DMS 273 (cell line): Measurements from ENCODE around the gene UBA5.

Source experiments
- DNase-seq: peaks from one replicate; lab custom pipeline; 2025; ENCODE audit not compliant: unreplicated experiment; lab: John Stamatoyannopoulos, UW

Gene UBA5

DNA sequence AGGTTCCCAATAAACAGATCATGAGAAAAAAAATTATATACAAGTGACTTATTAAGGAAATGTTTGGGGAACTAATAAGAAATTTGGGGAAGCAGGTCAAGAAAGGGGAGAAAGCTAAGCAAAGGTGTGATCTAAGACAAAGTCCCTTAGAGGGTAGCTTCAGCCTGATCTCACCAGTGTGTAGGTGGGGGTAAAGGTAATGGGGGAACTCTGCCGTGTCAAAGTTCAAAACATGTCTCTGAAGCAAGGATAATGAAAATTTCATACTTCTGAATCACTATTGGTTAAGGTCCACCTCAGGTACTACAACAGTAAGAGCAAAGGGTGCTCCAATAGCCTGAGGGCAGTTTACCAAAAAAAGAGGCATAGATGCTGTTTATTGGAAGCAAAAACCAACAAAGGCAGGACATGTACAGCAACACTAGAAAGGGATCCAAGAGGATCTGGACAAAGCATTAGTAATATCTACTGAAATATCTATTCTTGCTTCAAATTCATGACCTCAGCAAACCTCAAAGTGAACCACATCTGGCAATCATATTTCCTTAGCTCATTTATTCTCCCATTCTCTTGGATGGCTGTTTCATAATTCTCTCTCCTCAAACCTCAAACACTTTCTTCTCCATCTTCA lies 7.4 kb upstream of the UBA5 start:
- no peak for DNase-seq

DNA sequence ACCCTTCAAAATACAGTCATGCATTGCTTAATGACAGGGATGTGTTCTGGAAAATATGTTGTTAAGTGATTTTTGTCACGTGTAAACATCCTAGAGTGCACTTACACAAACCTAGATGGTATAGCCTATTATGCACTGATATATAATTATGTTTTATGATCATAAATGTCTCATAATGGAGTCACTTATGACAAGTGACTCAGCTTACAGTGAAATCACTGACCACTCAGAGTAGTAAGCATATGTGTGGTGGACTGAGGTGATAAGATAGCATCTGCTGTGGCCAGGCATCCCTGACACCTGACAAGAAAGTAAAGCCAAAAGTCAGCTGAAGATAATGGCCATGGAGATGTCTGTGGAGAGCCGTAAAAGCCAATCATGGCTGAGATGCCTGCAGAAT lies 5.9 kb upstream of the UBA5 start:
- DNase-seq = no peak

GRCh38 chr3:132654721-132655120 lies 5.4 kb upstream of the UBA5 start:
- no peak for DNase-seq

DNA sequence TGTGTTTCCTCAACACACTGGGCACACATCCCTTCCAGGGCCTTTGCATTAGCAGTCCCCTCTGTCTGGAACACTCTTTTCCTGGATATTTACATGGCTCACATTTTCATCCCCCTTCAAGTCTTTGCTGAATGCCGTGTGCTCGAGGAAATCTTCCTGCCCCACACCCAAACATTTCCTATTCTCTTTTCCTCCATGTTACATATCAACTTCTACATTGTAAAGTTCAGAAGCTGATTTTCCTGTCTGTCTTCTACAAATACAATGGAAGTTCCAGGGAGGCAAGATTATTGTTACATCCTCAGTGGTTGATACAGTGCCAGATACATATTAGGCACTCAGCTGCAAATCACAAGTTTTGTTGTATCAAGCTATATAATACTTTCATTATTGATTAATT lies 4.7 kb upstream of the UBA5 start:
- DNase-seq = no peak

DNA sequence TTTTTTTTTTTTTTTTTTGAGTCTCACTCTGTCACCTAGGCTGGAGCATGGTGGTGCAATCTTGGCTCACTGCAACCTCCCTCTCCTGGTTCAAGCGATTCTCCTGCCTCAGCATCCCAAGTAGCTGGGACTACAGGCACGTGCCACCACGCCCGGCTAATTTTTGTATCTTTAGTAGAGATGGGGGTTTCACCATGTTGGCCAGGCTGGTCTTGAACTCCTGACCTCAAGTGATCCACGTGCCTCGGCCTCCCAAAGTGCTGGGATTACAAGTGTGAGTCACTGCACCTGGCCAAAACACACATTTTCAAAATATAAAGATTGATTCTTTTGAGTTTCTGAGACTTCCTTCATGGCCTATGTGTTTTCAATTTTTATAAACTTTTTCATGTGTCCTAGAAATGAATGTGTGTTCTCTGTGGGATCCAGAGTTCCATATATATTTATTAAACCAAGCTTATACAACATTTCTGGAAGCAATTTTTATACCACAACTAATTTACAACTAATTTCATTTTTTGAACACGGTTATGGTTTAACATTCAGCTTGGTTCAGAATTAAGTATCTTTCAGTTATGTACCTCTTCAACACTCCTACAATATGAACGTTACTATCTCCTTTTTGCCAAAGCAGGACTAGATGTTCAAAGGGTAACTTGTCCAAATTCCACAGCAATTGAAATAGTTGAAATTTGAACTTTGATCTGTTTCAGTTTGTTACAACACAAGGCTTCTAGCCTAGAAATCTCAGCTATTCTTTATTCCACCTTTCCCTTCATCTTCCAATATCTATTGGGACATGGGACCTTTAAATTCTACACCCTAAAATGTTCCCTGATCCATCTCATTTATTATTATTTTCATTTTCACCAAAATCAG lies 2.0 kb upstream of the UBA5 start:
- no peak for DNase-seq

DNA sequence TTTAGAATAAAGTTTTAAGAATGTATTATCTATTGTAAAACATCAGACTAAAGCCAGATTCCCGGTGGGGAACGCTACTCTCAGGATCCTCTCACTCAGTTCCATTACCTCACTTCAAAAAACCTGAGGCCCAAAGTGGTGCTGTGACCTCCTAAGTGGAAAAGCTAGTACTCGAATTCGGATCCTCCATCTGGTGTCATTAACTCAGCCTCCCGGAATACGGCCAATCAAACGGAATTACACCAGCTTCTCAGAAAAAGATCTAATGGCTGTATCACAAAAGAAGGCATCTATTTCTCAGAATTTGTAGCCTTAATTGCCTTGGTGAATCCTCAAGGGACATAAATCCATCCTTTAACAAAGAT lies 1.1 kb upstream of the UBA5 start:
- DNase-seq = peak; percentile 93

DNA sequence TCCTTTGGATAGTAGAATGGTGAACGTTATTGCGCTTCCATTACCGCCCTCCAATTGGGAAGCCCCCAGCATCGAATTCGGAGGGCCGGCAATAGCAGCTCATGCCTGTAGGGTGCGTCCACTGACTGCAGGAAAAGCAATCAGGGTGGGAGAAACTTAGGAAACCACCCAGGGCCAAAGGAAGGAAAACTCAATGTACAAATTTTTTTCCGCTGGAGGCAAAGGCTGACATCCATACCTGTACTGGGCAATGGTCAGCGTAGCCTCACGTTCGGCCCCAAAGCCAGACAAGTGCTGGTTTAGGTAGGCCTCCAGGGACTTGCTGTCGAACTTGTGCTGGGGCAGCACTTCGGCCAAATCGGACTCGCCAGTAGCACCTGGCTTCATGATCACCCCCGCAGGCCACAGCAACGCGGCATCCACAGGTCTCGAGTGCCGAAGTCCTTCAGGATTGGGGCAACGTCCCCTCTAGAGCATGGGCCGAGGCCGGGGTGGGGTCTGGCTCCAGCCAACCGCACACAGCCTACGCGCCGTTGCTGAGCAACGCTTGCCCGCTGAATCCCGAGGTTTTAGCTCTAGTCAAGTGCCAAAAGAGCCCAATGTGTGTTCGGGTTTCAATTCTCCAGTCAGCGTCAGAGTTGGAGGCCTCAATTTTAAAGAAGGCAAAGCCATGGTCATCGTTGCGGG lies 621 bp upstream of the UBA5 start, which contains the start of gene ACAD11:
Gene ACAD11 (minus strand): TSS at position 445 of the 687 bp plus-strand sequence. CDS start 58 bp downstream, at position 387.
- peak; percentile 93 for DNase-seq

DNA sequence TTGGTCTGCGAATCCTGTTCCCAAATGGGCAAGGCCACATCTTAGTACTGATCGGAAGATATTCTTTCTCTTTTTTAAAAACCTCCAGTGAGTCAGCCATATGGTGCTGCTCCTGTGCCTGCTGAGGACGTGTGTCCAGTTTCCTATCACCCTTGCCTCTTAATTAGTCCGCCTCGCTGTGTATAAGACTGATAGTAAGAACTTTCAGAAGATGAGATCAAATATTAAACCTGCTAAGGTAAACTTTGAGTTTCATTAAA lies 612 bp downstream of the UBA5 start:
- DNase-seq = no peak

DNA sequence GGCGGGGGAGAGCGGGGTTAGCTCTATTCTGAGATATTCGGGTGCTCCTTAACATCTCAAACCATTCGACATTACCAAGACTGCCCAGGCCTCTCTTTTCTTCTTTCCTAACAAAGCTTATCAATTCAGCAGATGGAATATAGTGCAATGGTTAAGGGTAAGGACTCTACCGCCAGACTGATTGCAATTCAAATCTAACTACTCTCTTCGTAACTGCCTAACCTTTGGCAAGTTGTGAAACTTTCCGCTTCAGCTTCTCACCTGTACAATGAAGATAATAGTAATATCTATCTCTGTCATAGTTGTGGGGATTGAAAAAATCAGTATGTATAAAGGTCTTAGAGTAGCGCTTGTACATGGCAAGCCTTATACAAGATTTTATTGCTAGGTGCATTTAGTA lies 972 bp downstream of the UBA5 start:
- peak; percentile 41 for DNase-seq

GRCh38 chr3:132662212-132662611 lies 2.1 kb downstream of the UBA5 start:
- no peak for DNase-seq

DNA sequence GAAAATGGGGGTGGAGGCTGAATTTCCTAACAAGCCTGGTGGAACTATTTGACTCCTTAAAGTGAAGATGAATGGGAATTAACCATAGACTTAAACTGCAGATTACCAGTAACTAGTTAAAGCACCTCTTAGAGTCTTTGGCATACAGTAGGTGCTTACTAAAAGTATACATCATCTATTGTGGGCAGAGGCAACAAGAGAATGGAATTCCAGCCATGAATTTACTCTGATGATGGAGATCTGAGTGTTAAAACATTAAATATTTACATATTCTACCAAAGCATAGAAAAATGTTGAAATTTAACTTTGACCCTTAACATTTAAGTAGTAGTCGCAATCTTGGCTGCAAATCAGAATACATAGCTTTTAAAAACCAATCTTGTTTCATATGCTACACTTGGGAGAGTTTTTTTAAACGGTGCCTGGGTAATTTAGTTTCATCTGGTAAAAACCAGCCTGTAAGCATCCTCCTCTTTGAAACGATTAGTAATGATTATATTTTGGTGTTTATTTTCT lies 5.2 kb downstream of the UBA5 start:
- no peak for DNase-seq

- peak; percentile 54 for DNase-seq
Observed at GRCh38 chr3:132669256-132669777, 9.2 kb downstream of the UBA5 start.

GRCh38 chr3:132675408-132675807 lies 15.3 kb downstream of the UBA5 start:
- no peak for DNase-seq

DNA sequence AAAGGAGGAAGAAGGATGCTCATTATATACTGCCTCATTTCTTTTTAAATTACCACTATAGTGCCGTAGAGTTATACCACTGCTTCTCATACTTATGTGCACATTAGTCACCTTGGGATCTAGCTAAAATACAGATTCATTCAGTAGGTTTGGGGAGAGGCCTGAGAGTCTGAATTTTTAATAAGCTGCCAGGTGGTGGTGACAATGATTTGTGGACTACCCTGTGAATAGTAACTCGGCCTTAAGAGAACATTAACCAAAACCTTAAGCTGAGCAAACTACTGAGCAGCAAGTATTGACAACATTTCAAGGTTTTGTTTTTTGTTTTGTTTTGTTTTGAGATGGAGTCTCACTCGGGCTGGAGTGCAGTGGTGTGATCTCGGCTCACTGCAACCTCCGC lies 19.8 kb downstream of the UBA5 start:
- DNase-seq = peak; percentile 19

- no peak for DNase-seq
Observed at GRCh38 chr3:132681421-132681820, 21.3 kb downstream of the UBA5 start.

DNA sequence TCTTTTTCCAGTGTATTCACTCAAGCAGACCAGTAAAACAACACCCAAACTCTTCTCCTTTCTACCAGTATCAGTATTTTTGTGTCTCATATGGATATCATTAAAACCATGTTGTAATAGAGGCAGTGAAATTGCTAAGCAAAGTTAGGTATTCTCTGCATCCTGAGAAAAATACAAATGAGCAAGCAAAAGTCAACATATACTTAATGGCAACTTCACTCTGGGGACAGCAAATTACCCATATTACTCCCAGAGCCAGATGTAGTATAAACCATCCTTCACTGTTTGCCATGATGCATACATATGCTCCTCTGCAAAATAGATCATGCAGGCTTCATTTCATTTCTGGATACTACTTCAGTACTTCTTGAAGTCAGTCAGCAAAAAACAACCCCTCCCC lies 22.1 kb downstream of the UBA5 start:
- DNase-seq = no peak

GRCh38 chr3:132690040-132690439 lies 29.9 kb downstream of the UBA5 start:
- DNase-seq = no peak

DNA sequence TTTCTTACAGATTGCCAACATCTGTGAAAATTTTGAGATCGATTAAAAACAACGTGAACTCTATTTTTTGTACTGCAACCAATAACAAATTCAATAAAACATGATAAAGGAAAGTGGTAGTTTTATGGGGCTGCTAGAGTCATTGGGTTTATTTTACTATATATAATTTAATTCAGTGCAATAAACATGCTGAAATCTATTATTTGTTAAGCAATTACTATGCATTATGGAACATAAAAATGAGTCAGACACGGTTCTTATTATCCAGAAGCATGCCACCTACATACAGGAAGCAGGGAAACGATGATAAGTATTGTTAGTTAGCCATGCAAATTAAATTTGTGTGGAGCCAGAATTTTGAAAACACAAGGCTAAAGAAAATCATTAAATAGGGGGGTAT lies 34.9 kb downstream of the UBA5 start:
- no peak for DNase-seq

- DNase-seq = no peak
Observed at GRCh38 chr3:132695422-132695821, 35.3 kb downstream of the UBA5 start.

- DNase-seq = no peak
Observed at GRCh38 chr3:132703733-132704132, 43.6 kb downstream of the UBA5 start.

DNA sequence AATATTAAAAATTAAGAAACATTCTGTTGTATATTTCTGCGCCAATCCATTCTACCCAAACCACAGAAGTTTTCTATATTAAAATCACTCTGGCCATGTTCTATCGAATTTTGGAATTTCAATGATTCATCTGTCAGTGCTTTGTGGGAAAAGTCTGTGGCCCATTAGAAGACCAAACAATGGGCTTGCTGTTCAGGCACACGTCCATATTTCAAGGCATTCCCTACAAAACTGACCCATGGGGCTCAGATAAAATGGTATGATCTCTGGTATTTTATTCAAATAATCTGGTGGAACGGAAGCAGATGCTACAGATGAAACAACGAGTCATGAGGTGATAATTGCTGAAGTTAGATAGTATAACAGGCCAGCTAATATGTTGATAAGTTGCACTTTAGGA lies 49.6 kb downstream of the UBA5 start:
- DNase-seq = no peak

GRCh38 chr3:132710311-132710710 lies 50.2 kb downstream of the UBA5 start:
- DNase-seq = no peak
